GM18858 (cell line): ENCODE data around the gene DPYSL5.
"Not testable (repeated sequence)": the region's sequence is repeated elsewhere in the genome, so short reads cannot be mapped to it uniquely, and the experiment has no call there.

Source experiments
- ATAC-seq: cut with Tn5 transposase; IDR thresholded peaks from one replicate; pipeline ENCODE4 v1.9.1; 2021; ENCODE audit not compliant: unreplicated experiment

The DPYSL5 gene

GRCh38 chr2:26847655-26848335, at the start of gene DPYSL5:
DPYSL5 (plus strand) TSS chr2:26848132; CDS start chr2:26898500, 50,368 bp downstream.
- no peak for ATAC-seq

GRCh38 chr2:26801328-26801727, 46.6 kb upstream of the DPYSL5 start:
- no peak for ATAC-seq

- ATAC-seq: no peak
Observed at GRCh38 chr2:26801796-26802195, 46.1 kb upstream of the DPYSL5 start.

- ATAC-seq: no peak
Observed at GRCh38 chr2:26805241-26805676, 42.7 kb upstream of the DPYSL5 start.

GRCh38 chr2:26807788-26808460, 40.0 kb upstream of the DPYSL5 start:
- ATAC-seq: no peak

GRCh38 chr2:26809211-26809610, 38.7 kb upstream of the DPYSL5 start:
- no peak for ATAC-seq

DNA sequence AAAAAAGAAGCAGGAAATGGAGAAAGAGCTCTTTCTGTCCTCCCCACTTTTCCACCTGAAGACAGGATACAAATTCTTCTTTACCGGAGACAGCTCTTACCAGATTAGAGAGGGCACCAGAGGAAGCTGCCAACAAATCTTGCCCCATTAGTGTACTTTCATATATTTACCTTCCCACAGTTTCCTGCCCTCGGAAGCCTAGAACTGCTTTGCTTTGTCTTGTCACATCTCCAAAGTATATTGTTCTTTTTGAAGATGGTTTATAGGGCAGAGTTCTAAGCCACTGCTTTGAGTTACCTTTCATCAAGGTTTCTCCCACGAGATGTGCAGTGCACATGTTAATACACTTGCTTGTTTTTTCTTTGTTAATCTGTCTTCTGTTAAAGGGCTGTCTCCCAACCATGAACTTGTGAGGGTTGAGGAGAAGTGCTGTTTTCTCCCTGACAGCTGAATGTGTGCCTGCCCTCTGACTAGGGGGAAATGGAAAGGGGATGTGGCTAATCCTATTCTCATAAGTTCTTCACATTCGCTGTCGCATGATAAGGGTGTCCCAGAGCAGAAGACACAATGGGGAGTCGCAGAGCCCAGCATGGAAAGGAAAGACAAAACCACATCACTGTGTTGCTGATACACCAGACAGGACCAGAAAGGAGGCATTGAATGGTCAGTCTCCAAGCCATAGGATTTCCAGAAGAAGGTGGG, 37.9 kb upstream of the DPYSL5 start:
- ATAC-seq: no peak

- no peak for ATAC-seq
Observed at GRCh38 chr2:26811261-26811660, 36.7 kb upstream of the DPYSL5 start.

DNA sequence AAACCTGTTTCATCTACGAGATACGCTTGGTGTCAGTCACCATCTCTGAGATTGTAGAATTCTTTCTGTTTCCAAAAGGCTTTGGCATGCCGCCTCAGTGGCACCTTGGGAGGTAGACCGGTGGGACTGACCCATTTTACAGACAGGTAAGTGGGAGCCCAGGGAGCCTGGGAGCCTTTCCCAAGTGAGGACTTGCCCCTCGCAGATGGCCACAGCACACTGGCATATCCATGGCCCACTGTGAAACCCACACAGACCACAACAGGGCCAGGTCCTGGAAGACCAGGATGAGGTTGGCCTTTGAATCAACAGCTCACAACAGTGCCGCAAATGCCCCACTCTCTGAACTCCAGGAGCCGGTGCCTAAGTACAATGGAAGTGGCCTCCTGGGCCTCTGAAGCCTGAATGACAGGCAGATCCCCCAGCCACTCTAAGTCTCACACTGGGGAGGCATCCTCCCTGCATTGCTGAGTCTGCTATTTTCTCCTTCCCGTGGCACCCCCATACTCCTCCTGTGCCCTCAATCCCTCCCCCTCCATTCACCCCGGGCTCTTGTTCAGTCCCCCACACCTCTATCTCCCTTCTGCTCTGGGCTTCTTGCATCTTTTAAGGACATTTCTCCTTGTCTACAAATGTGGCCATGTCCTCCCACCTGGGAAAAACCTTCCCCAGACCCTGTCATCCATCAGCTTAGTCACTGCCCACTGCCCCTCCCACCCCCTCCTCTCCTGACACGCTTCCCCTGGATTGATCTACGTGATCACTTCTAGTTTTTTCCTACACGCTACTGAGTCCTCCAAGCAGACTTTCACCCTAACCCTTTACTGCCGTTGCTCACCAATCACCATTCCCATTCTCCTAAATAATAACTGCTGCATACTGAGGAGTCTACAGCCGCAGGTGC, 35.9 kb upstream of the DPYSL5 start:
- no peak for ATAC-seq

- no peak for ATAC-seq
Observed at GRCh38 chr2:26812731-26813130, 35.2 kb upstream of the DPYSL5 start.

GRCh38 chr2:26814072-26814765, 33.7 kb upstream of the DPYSL5 start:
- ATAC-seq: not testable (repeated sequence)

- no peak for ATAC-seq
Observed at GRCh38 chr2:26816893-26817292, 31.0 kb upstream of the DPYSL5 start.

- ATAC-seq: no peak
Observed at GRCh38 chr2:26818255-26818654, 29.7 kb upstream of the DPYSL5 start.

DNA sequence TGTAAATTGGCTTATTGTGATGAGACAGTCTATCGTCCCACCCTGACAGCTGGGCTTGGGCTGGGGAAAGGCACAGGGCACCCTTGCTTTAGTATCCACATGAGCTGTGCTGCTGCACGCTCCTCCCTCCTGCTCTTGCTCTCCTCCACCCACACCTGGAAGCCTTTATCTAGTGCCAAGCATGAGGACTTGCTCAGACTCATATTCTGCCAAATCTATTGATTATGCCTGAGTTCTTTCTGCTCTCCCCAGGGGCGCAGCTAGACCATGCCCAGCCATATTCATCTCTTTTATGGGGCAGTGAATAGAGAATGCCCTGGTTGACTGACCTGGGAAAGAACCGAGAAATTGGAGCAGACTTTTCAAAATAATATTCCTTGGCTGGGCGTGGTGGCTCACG, 29.0 kb upstream of the DPYSL5 start:
- ATAC-seq: no peak

GRCh38 chr2:26820932-26821331, 27.0 kb upstream of the DPYSL5 start:
- no peak for ATAC-seq

DNA sequence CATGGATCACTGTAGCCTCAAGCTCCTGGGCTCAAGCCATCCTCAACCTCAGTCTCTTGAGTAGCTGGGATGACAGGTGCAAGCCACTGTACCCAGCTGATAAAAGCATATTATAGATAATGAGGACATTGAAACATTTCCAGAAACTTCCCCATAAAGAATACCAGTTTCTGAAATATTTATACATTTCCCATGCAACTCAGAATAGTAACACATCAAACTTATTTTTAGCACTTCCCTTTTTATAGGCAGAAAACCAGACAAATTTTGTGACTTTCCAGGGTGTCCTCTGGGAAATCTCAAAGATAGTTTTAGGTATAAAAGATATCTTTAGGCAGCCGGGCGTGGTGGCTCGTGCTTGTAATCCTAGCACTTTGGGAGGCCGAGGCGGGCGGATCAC, 25.1 kb upstream of the DPYSL5 start:
- no peak for ATAC-seq

GRCh38 chr2:26838121-26838906, 9.6 kb upstream of the DPYSL5 start:
- ATAC-seq: no peak

DNA sequence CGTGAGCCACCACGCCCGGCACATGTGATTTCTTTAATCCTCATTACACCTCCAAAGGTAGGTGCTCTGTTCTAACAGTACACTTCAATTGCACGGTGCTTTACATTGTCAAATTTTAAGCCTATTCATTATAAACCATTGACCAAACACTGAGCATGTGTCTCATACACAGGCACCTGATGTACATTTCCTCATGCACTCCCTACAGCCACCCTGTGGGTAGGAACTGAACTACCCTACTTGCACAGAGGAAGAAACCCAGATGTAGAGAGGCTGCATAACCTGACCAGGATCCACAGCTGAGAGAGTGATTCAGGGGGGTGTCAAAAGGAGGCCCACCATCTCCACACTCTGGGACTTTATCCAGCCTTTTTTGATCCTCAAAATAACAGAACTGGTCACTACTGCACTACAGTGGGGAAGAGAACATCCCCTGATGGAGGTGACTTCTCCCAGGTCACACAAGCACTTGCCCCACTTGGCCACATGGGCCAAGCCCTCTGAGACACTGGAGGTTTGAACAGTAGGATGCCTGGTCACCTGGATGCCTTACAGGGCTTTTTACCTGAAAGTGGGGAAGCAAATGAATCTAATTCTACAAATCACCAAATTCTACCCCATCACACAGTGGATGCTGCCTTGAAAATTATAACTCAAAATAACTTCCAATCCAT, 6.9 kb upstream of the DPYSL5 start:
- no peak for ATAC-seq

- no peak for ATAC-seq
Observed at GRCh38 chr2:26843041-26843440, 4.9 kb upstream of the DPYSL5 start.
